DOHH2 (cell line): Measurements from ENCODE around the gene PNO1.
A peak's percentile ranks its signal among the peaks of the same experiment; 100 is the strongest.

Experiments
- H3F3A ChIP-seq: fragments of 200-600 bp; sonication (generic), shearing (Covaris generic); 2 replicates; pipeline ENCODE4 v1.6.0; 2016; ENCODE audit warnings: antibody characterized with exemption, mild to moderate bottlenecking; ENCODE audit not compliant: control insufficient read depth, insufficient read depth
- H3K27ac ChIP-seq: fragments of 200-600 bp; sonication (generic); 2 replicates; pipeline ENCODE4 v1.5.1; 2014; ENCODE audit warnings: low read depth, mild to moderate bottlenecking, low read length, moderate library complexity
- H3K27me3 ChIP-seq: fragments of 200-600 bp; sonication (generic); 2 replicates; pipeline ENCODE4 v1.6.1; 2014; ENCODE audit warnings: mild to moderate bottlenecking, low read length, mixed read lengths; ENCODE audit not compliant: control insufficient read depth
- H3K36me3 ChIP-seq: fragments of 200-600 bp; sonication (generic); 2 replicates; pipeline ENCODE4 v1.6.1; 2014; ENCODE audit warnings: mild to moderate bottlenecking, low read length, moderate library complexity, mixed read lengths; ENCODE audit not compliant: control insufficient read depth
- H3K4me1 ChIP-seq: fragments of 200-600 bp; sonication (generic); 2 replicates; pipeline ENCODE4 v1.6.1; 2014; ENCODE audit warnings: mild to moderate bottlenecking, low read length, mixed read lengths; ENCODE audit not compliant: control insufficient read depth
- H3K4me2 ChIP-seq: fragments of 200-600 bp; sonication (generic); 2 replicates; pipeline ENCODE4 v1.6.0; 2014; ENCODE audit warnings: mild to moderate bottlenecking, low read length, moderate library complexity
- H3K4me3 ChIP-seq: fragments of 200-600 bp; sonication (generic); 2 replicates; pipeline ENCODE4 v1.5.1; 2014; ENCODE audit warnings: mild to moderate bottlenecking, low read length, mixed read lengths
- H3K79me2 ChIP-seq: fragments of 200-600 bp; sonication (generic); 2 replicates; pipeline ENCODE4 v1.6.1; 2014; ENCODE audit warnings: mild to moderate bottlenecking, low read length, mixed read lengths; ENCODE audit not compliant: control insufficient read depth
- H3K9me2 ChIP-seq: fragments of 200-600 bp; sonication (generic); replicated peaks from 2 replicates; pipeline ENCODE4 v1.6.1; 2014; ENCODE audit warnings: mild to moderate bottlenecking, low read length, mixed read lengths; ENCODE audit not compliant: control insufficient read depth
- H3K9me3 ChIP-seq: fragments of 200-600 bp; sonication (generic); 2 replicates; pipeline ENCODE4 v1.6.1; 2014; ENCODE audit warnings: antibody characterized with exemption, low read length, mixed read lengths; ENCODE audit not compliant: control insufficient read depth, insufficient read depth
- H4K20me1 ChIP-seq: fragments of 200-600 bp; sonication (generic); 2 replicates; pipeline ENCODE4 v1.6.0; 2014; ENCODE audit warnings: low read depth, mild to moderate bottlenecking, antibody characterized with exemption, low read length, moderate library complexity; ENCODE audit not compliant: control insufficient read depth, insufficient read depth
- EZH2phosphoT487 ChIP-seq: fragments of 200-600 bp; sonication (generic); IDR thresholded peaks from 2 replicates; pipeline ENCODE4 v1.6.1; 2017; ENCODE audit warnings: borderline replicate concordance, mild to moderate bottlenecking, antibody characterized with exemption, low read length, moderate library complexity, mixed read lengths
- TF ChIP-seq, protein P1 (sequence below): fragments of 200-600 bp; sonication (generic); IDR thresholded peaks from one replicate; pipeline ENCODE4 v1.5.1; 2014; ENCODE audit warnings: antibody characterized with exemption, mild to moderate bottlenecking, low read depth, low read length; ENCODE audit not compliant: poor library complexity, severe bottlenecking

PNO1 gene

DNA sequence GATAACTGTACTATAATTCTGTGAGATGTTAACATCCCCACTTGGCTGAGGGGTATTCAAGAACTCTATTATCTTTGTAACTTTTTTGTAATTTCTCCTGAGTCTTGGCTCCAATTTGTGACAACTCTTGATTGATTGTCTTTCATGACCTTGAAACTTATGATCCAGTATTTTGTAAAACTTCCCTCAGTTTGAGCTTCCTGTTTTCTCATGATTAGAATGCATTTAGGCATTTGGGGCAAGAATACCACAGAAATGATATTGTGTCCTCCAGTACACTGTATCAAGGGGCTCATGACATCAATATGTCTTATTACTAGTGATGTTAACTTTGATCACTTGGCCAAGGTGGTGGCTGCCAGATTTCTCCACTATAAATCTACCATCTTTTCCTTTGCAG is 37.4 kb downstream of the PNO1 start:
- H3K4me2 ChIP-seq: no peak overlapping the region
- H4K20me1 ChIP-seq: peaks cover 20% of the 10 kb centered on the region
- H3K9me2 ChIP-seq: no peaks in the 10 kb centered on the region
- peaks cover 18% of the 10 kb centered on the region for H3K36me3 ChIP-seq
- TF ChIP-seq, protein P1, sequence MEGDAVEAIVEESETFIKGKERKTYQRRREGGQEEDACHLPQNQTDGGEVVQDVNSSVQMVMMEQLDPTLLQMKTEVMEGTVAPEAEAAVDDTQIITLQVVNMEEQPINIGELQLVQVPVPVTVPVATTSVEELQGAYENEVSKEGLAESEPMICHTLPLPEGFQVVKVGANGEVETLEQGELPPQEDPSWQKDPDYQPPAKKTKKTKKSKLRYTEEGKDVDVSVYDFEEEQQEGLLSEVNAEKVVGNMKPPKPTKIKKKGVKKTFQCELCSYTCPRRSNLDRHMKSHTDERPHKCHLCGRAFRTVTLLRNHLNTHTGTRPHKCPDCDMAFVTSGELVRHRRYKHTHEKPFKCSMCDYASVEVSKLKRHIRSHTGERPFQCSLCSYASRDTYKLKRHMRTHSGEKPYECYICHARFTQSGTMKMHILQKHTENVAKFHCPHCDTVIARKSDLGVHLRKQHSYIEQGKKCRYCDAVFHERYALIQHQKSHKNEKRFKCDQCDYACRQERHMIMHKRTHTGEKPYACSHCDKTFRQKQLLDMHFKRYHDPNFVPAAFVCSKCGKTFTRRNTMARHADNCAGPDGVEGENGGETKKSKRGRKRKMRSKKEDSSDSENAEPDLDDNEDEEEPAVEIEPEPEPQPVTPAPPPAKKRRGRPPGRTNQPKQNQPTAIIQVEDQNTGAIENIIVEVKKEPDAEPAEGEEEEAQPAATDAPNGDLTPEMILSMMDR: no peak
- no peak for TF ChIP-seq EZH2phosphoT487
- H3F3A ChIP-seq: peaks cover 21% of the 10 kb centered on the region
- H3K9me3 ChIP-seq: no peaks in the 10 kb centered on the region
- peaks cover 92% of the 10 kb centered on the region for H3K79me2 ChIP-seq
- peaks cover 15% of the 10 kb centered on the region for H3K4me1 ChIP-seq
- no peak overlapping the region for H3K27ac ChIP-seq
- no peaks in the 10 kb centered on the region for H3K27me3 ChIP-seq
- H3K4me3 ChIP-seq: no peak overlapping the region

DNA sequence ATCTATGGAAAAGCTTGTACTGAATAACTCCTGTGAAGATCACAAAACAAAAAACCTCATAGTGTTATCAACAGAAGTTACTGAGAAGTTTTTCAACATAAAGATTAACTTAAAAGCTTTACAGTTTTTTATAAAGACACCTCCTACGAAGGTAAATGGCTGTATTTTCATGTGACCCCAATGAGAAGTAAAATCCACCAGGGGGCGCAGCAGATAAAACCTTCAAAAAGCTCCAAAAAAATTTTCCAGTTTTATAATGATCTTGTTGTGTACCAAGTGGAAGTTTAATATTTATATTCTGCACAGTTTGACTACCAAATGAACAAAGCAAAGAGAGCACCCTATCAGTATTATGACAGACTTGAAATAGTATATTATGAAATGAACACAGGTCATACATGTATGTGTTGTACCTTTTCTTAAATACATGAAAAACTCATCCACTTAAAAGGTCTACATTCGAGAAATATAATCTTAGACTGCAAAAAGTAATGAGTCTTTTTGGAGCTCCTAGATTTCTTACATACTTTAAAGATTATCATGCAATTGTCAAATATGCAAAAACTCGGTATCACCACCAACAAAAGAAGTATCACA is 38.5 kb downstream of the PNO1 start:
- Histone ChIP-seq H3F3A (peaks cover 21% of the 10 kb centered on the region), H3K4me1 (peaks cover 24% of the 10 kb centered on the region), H3K9me2 (no peaks in the 10 kb centered on the region)

DNA sequence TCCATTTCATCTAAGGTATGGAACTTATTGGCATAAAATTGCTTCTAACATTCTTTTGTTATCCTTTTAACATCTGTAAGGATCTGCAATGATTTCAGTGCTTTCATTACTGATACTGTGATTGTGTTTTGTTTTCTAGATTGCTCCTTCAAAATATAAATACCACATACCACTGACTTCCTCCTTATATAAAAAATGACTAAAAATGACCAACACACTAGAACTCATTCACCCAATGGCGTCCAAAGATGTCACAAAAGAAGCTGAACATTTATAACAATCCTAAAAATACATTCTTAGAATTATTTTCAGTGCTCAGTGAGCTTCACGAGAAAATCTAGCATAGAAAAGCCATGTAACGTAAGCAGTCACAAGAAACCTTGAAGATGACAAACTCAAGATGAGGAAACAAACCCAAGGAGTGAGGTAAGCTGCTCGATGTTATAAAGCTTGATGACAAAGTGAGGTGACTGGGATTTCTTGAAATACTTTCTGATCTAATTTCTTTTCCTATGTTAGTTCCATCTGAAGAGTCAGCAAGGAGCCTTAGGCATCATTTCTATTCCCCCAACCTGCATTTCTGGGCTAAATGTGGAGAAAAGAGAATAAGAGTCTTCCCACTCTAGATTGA is 42.6 kb downstream of the PNO1 start:
- H3K4me3 ChIP-seq: no peak overlapping the region
- no peaks in the 10 kb centered on the region for H3K9me3 ChIP-seq
- no peaks in the 10 kb centered on the region for H3K9me2 ChIP-seq
- H4K20me1 ChIP-seq: peaks cover 14% of the 10 kb centered on the region
- peaks cover 39% of the 10 kb centered on the region for H3K36me3 ChIP-seq
- H3K79me2 ChIP-seq: peaks cover 91% of the 10 kb centered on the region
- H3K27me3 ChIP-seq: no peaks in the 10 kb centered on the region
- H3K27ac ChIP-seq: no peak overlapping the region
- TF ChIP-seq, protein P1: no peak
- TF ChIP-seq EZH2phosphoT487: no peak
- H3F3A ChIP-seq: peaks cover 24% of the 10 kb centered on the region
- H3K4me1 ChIP-seq: peaks cover 53% of the 10 kb centered on the region
- no peak overlapping the region for H3K4me2 ChIP-seq

More for the DNA sequence above, 38.5 kb downstream of the PNO1 start:
- Histone ChIP-seq H3K9me3 (no peaks in the 10 kb centered on the region), H3K79me2 (peaks cover 92% of the 10 kb centered on the region), H3K4me2 (no peak overlapping the region), H4K20me1 (peaks cover 20% of the 10 kb centered on the region), H3K27me3 (no peaks in the 10 kb centered on the region), H3K27ac (no peak overlapping the region), H3K4me3 (no peak overlapping the region), H3K36me3 (peaks cover 20% of the 10 kb centered on the region)
- TF ChIP-seq EZH2phosphoT487: no peak
- TF ChIP-seq, protein P1: peak; percentile 52
